Activated naive CD4-positive, alpha-beta T cell treated with anti-CD3 and anti-CD28 coated beads, Interleukin-2, amount 10 ng/mL, durations not matched to agents 7 days and 5 days (primary cell): ENCODE measurements around the gene POC1A.

Source experiments
- CTCF ChIA-PET: fragments of 350-600 bp; sonication (Branson Sonifier 250); formaldehyde crosslinking; loops from one replicate; lab custom pipeline; 2021; ENCODE audit warnings: antibody characterized with exemption; lab: Charles Lee
- DNase-seq: peaks from one replicate; pipeline ENCODE4 v3.0.0-alpha.2; 2020
- H3K27ac Mint-ChIP-seq: one replicate; pipeline ENCODE4 v1.8.0; 2021; ENCODE audit warnings: mild to moderate bottlenecking, moderate library complexity, mixed read lengths
- H3K27me3 Mint-ChIP-seq: one replicate; pipeline ENCODE4 v1.8.0; 2021; ENCODE audit warnings: mild to moderate bottlenecking, mixed read lengths
- H3K36me3 Mint-ChIP-seq: one replicate; pipeline ENCODE4 v1.8.0; 2021; ENCODE audit warnings: mixed read lengths
- H3K4me1 Mint-ChIP-seq: one replicate; pipeline ENCODE4 v1.8.0; 2021; ENCODE audit warnings: mixed read lengths
- H3K4me3 Mint-ChIP-seq: one replicate; pipeline ENCODE4 v1.8.0; 2021; ENCODE audit warnings: mild to moderate bottlenecking, moderate library complexity, mixed read lengths
- H3K9me3 Mint-ChIP-seq: one replicate; pipeline ENCODE4 v1.8.0; 2021; ENCODE audit warnings: mixed read lengths

Gene POC1A

DNA sequence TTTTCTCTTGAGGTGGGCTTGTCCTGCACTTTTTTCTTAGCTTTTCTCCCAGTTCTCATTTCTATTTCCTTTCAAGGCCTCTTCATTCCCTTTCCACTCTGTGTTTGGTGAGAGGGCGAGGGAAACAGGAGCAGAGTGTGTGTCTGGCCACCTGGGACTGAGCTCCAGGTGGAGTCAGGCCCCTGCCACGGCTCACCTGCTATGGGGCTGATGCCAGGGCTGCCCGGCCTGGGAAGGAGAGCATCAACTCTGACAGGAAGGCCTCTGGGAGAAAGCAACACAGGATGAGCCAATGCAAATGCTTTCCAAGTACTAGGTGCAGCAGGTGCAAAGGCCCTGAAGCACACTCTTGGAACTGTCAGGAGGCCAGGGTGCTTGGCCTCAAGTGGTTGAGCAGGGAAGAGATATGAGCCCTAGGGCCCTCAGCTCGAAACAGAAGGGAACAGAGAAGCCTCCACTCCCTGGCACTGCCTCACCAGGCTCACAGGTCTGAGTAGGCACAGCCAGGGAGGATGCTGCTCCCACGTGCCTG, 70.6 kb downstream of the POC1A start:
- no peak overlapping the region for H3K4me3 Mint-ChIP-seq

DNA sequence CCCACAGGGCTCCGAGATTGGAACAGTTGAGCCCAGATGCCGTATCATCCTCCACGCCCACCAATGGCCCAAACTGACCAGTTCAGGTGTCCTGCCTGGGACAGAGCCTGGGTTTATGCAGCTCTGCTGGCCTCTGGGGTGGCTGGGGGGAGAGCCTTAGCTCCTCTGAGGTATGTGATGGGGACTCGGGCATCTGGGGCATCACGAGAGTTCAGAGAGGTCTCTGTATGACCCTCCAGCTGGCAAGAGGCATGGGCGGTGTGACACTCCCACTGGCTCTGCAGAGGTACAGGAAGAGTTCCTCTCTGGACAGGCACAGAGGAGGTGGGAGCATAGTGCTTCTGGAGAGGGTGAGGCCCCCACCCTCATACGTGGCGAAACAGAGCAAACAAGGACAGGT, 71.3 kb downstream of the POC1A start:
- Mint-ChIP-seq H3K27ac (no peak overlapping the region), H3K9me3 (no peaks in the 10 kb centered on the region), H3K36me3 (peaks cover 2% of the 10 kb centered on the region), H3K27me3 (no peaks in the 10 kb centered on the region), H3K4me3 (no peak overlapping the region), H3K4me1 (peaks cover 28% of the 10 kb centered on the region)
- CTCF ChIA-PET = interaction anchor here (1.8 kb wide), 1 partner anchor 41 kb away, joined by 5 read pairs; no protein-coding TSS in a partner anchor
- no peak for DNase-seq

More for the DNA sequence above, 70.6 kb downstream of the POC1A start:
- Mint-ChIP-seq H3K9me3 (no peaks in the 10 kb centered on the region), H3K4me1 (peaks cover 28% of the 10 kb centered on the region), H3K27me3 (no peaks in the 10 kb centered on the region), H3K36me3 (peaks cover 2% of the 10 kb centered on the region), H3K27ac (no peak overlapping the region)
- no peak for DNase-seq
- CTCF ChIA-PET = interaction anchor here (1.8 kb wide), 1 partner anchor 40 kb away, joined by 5 read pairs; no protein-coding TSS in a partner anchor

DNA sequence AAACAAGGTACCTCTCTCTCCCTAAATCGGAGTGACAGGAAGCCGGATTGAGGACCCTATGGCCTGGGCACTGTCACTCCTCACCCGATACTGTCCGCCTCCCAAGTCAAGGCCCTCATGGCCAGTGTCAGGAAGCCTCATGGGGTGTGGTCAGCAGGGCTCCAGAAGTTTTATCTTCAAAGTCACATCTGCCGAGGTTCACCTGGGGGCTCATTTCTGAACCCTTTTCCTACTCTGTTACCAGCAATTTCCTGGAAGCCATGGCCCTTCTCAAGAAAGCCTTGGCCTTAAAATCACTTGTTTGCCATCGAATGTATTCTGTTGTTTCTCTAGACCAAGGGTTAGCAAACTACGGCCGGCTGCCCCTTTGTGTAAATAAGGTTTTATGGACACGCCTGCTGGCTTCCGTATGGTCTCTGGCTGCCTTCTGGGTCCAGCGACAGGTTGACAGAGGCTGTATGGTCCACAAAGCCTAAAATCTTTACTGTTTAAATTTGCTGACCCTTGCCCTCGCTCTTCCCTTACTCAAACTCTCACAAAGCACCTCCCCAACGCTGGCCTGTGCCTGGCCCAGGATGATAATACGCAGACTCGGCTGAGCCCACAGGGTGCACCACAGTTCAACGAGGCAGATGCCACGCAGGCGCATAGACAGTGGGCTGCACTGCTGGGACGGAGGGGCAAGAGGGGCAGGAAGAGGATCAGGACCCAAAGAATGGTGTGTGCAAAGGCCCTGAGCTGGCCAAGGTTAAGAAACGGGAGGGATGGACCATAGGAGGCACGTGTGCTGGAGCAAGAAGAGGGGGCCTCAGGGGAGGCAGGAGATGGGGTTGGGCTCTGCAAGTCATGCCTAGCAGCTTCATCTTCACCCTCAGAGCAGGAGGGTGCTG, 73.1 kb downstream of the POC1A start:
- Mint-ChIP-seq H3K27ac (no peak overlapping the region), H3K9me3 (no peaks in the 10 kb centered on the region), H3K27me3 (no peaks in the 10 kb centered on the region), H3K4me3 (no peak overlapping the region), H3K36me3 (no peaks in the 10 kb centered on the region), H3K4me1 (peaks cover 9% of the 10 kb centered on the region)
- DNase-seq = no peak
- CTCF ChIA-PET = no interaction called here

DNA sequence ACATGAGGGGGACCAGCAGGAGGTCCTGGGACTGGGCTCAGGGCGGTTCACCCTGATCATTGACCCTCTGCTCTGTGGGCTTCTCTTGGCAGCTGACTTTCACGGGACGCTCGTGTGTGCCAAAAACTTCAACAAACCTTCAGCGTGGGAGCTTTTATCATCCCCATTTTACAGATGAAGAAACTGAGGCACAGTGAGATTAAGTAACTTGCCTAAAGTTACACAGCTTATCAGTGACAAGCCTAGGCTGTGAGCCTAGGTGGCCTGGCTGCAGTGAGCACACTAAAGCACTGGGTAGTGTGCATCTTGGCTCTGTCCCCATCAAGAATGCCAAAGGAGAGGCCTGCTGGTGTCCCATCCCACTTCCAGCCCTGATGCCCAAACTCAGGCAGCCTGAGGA, 74.3 kb downstream of the POC1A start:
- Mint-ChIP-seq H3K27me3 (no peaks in the 10 kb centered on the region), H3K4me1 (peaks cover 2% of the 10 kb centered on the region), H3K36me3 (no peaks in the 10 kb centered on the region), H3K9me3 (no peaks in the 10 kb centered on the region), H3K27ac (no peak overlapping the region), H3K4me3 (no peak overlapping the region)
- CTCF ChIA-PET = no interaction called here
- DNase-seq = no peak

DNA sequence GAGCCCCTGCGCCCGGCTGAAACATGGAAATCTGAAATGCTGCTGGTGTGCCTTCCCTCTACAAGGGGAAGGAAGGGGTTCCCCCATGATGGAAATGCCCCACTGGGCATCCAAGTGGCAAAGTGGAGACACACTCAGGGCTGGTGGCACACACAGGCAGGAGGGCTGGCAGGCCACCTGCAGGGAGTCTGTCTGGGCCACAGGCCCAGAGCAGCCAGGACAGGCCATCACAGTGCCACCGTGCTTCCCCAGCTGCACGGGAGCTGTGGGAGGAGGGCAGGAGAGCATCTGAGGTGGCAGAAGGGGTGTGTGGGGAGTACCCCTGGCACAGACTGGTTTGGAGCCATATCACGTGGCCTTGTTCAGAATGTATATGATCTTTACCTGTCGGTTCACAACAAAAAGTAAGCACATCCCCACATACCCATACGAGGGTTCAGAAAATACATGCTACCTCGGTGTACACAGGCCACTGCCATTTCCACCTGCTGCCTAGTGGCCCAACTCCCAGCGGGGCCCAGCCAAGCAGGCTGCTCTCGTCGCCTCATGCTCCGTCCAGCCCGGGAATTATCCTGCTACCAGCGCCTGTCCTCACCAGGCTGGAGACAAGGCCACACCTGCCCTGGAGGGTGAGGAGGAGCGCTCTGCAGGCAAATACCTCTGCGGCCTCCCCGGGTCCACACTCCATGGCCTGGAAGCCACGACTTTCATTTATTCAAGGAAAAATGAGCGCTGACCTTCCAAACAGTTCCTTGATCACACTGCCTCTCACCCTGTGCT, 75.3 kb downstream of the POC1A start:
- H3K27me3 Mint-ChIP-seq = no peaks in the 10 kb centered on the region
- H3K4me1 Mint-ChIP-seq = no peaks in the 10 kb centered on the region
- DNase-seq = no peak
- H3K9me3 Mint-ChIP-seq = no peaks in the 10 kb centered on the region
- no peak overlapping the region for H3K4me3 Mint-ChIP-seq
- H3K36me3 Mint-ChIP-seq = peaks cover 2% of the 10 kb centered on the region
- H3K27ac Mint-ChIP-seq = no peak overlapping the region
- CTCF ChIA-PET = no interaction called here

DNA sequence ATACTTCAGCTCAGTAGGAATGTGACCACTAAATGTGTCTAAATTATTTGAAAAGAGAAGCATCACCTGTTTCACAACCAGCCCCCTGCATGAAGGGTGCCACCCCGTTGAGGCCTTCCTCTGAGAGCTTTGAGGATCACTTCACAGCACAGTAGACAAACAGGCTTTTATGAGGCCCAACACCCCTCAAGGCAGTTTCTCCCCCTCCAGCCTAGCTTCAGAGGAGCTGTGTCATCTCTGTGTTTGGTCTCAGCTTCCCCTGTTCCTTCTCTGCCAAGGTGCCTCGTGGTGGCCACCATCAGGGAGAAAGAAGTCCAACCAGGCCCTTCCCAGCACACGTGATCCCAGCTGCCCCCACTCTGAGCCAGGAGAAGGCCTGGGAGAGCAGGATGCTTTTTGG, 76.3 kb downstream of the POC1A start:
- DNase-seq = no peak
- Mint-ChIP-seq H3K4me1 (no peaks in the 10 kb centered on the region), H3K4me3 (no peak overlapping the region), H3K27ac (no peak overlapping the region), H3K36me3 (peaks cover 6% of the 10 kb centered on the region), H3K9me3 (no peaks in the 10 kb centered on the region), H3K27me3 (no peaks in the 10 kb centered on the region)
- CTCF ChIA-PET = no interaction called here

DNA sequence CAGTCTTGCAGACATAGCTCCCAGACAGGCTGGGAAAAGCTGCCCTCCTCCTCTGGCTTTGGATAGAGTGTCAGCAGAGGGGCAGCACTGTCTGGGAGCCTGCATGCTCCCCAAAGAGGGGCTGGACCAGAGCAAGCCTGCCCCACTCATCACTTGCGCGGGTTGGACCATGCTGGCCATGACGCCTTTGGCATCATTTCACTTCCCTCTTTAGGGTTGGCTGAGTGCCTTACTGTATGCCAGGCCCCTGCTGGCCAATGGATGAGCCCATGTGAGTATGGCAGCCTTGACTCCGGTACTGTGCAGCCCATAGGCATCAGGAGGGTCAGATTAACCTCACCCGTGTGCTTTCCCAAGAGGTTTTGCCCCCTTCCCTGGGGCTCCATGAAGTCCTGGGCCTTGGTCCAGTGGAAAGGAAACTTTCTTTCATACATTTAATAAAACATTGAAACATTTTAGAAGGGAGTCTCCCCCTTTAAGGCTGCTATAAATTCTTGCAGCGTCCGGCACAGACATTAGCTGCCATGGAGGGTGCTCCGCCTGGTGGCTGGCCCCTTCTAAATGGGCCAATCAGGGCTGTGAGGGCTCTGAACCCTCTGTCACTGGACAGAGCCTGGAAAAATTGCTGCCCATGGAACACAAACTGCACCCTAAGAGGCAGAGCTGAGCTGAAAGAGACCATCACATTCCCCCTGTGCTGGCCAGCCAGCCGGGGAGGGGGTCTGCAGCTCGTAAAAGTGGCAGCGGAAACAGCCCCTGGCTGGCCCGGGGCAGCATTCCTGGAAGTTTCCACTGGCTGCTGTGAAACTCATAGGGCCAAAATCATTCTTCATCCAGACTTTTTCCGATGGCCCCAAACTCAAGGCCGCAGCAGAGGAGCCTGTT, 77.1 kb downstream of the POC1A start:
- no peaks in the 10 kb centered on the region for H3K4me1 Mint-ChIP-seq
- no peak overlapping the region for H3K4me3 Mint-ChIP-seq
- CTCF ChIA-PET = interaction anchor here (0.9 kb wide), 1 partner anchor 24 kb away, joined by 3 read pairs; no protein-coding TSS in a partner anchor
- H3K36me3 Mint-ChIP-seq = peaks cover 6% of the 10 kb centered on the region
- DNase-seq = no peak
- no peaks in the 10 kb centered on the region for H3K27me3 Mint-ChIP-seq
- H3K27ac Mint-ChIP-seq = no peak overlapping the region
- H3K9me3 Mint-ChIP-seq = no peaks in the 10 kb centered on the region

DNA sequence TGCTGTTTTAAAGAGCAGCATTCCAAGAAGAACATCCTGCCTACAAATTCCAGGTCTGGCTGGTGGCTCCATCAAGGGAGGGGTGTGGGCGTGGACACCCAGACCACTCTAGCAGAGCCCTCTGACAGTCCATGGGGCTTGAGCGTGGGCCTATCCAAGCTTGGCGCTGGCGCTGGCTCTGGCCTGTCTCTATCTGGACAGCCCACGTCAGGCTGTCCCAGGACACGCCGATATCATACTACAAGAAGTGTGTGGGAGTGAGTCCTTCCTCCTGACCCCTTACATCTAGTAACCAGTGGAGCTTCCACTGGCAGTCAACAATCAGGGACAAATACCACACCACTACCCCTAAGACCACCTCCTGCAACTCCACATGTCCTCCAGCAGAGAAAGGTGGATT, 80.7 kb downstream of the POC1A start:
- DNase-seq = no peak
- Mint-ChIP-seq H3K27me3 (no peaks in the 10 kb centered on the region), H3K4me1 (no peaks in the 10 kb centered on the region), H3K9me3 (no peaks in the 10 kb centered on the region), H3K4me3 (no peak overlapping the region), H3K36me3 (peaks cover 6% of the 10 kb centered on the region), H3K27ac (no peak overlapping the region)
- CTCF ChIA-PET = interaction anchor here (1.2 kb wide), 1 partner anchor 50 kb away, joined by 3 read pairs; no protein-coding TSS in a partner anchor

DNA sequence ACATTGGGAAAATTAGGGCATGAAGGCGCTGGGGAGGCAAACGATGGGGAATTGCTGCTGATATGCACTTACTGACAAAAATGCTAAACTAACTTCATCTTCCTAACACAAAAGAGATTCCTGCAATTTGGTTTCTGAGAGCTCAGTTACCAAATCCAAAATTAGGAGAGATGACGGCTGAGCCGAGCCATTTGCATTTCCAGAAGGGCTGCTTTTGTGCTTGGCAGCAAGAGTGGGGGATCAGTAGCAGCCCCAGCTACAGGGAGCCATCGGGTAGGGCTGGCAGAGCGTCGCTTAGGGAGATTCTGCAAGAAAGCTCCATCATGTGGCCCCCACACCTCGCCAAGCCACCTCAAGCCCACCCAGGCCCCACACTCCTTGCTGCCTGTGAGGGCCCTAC, 81.8 kb downstream of the POC1A start:
- no peaks in the 10 kb centered on the region for H3K27me3 Mint-ChIP-seq
- H3K27ac Mint-ChIP-seq = peak overlapping the region; percentile 49
- peaks cover 6% of the 10 kb centered on the region for H3K36me3 Mint-ChIP-seq
- H3K4me1 Mint-ChIP-seq = no peaks in the 10 kb centered on the region
- H3K4me3 Mint-ChIP-seq = no peak overlapping the region
- CTCF ChIA-PET = interaction anchor here (1.2 kb wide), 1 partner anchor 51 kb away, joined by 3 read pairs; no protein-coding TSS in a partner anchor
- no peaks in the 10 kb centered on the region for H3K9me3 Mint-ChIP-seq
- no peak for DNase-seq

DNA sequence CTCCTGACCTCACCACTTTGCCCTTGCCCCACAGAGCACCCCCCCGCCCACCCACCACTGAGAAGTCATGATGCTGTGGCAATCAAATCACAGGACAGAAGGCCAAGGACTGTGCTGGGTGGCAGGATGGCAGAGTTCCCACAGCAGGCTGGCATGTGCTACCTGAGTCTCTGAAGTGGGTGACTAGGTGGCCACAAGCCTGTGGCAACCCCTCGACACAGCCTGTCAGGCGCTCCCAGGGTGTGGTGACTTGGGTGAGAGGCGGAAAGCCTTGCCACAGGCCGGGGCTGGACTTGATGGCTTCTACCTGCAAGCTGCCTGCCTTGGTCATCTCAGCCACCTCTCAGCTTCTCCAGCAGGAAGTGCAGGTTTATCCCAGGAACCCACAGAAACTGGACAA, 82.2 kb downstream of the POC1A start:
- no peaks in the 10 kb centered on the region for H3K27me3 Mint-ChIP-seq
- peaks cover 6% of the 10 kb centered on the region for H3K36me3 Mint-ChIP-seq
- CTCF ChIA-PET = interaction anchor here (1.2 kb wide), 1 partner anchor 51 kb away, joined by 3 read pairs; no protein-coding TSS in a partner anchor
- H3K4me1 Mint-ChIP-seq = no peaks in the 10 kb centered on the region
- H3K4me3 Mint-ChIP-seq = no peak overlapping the region
- no peak for DNase-seq
- peak overlapping the region; percentile 49 for H3K27ac Mint-ChIP-seq
- H3K9me3 Mint-ChIP-seq = no peaks in the 10 kb centered on the region

DNA sequence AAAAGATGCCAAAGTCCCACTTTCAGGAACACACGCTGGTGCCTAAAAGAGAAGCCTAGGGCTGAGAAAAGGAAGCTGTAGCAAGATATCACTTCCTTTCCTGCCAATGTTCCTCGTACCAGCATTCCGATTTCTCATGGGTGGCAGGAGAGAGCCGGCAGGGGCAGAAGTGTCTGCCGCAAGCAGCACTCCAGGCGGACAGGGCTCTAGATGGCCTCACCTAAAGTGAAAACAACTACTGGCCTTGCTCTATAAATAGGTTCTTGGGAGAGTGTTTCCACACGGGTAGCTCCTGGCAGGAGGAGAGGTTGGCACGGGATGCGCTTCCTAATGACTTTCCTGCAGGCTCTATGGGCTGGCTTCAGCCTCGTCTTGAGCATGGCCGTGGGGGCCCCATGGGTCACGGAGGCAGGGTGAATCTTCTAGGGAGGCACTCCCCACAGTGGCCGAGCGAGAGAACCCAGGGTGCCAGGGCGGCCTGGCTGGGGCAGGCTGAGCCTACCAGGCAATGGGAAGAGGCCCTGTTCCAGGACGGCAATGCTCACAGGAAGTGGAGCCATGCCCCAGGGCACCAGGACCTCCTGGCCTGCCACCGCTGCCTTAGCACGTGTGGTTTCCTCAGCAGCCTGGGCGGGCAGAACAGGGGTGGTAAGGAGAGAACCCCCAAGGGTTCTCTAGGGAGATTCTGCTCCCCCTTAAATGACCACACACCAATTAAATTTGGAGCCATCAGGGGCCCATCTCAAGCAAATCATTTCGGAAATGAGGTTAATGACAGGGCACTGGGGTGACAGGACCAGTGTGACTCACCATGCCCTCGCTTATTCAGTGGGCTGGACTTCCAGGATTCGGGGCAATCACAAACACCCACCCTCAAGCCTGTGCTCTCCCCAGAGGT, 83.2 kb downstream of the POC1A start:
- H3K27ac Mint-ChIP-seq = no peak overlapping the region
- no peaks in the 10 kb centered on the region for H3K9me3 Mint-ChIP-seq
- no peak for DNase-seq
- no peak overlapping the region for H3K4me3 Mint-ChIP-seq
- CTCF ChIA-PET = no interaction called here
- H3K36me3 Mint-ChIP-seq = peaks cover 6% of the 10 kb centered on the region
- H3K27me3 Mint-ChIP-seq = no peaks in the 10 kb centered on the region
- no peaks in the 10 kb centered on the region for H3K4me1 Mint-ChIP-seq

DNA sequence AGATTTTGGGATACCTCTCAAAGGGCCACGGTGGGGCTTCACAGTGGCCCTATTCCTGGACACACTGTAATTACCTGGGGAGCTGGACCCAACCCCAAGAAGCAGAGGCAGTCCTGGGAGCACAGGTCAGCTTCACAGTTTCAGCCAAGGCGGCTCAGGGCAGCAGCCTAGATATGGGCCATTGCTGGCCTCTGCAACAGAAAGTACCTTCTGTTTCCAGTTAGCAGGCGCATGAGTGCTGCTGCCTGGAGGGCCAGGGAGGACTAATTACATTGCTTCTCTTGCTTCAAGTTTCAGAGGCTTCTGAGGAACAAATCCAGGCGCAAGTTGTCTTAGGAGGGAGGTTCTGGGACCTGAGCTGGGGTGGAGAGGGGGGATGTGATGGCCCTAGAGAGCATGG, 84.4 kb downstream of the POC1A start:
- CTCF ChIA-PET = no interaction called here
- no peak overlapping the region for H3K4me3 Mint-ChIP-seq

DNA sequence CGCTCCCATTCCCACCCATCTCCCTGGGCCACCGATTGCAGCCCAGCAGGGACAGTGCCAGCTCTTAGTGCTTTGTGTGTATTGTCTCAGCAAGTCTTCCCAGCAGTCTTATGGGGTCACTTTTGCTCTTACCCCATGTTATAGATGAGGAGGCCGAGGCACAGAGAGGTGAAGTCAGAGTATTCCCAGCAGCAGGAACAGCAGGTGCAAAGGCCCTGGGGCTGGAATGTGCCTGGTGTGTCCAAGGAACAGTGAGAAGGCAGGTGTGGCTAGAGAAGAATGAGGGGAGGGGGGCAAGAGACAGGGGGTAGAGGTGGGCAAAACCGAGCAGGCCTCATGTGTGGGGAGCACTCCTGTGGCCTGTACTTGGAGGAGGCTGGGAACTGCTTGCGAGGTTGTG, 85.1 kb downstream of the POC1A start:
- Mint-ChIP-seq H3K27ac (no peak overlapping the region), H3K9me3 (no peaks in the 10 kb centered on the region), H3K4me3 (no peak overlapping the region), H3K4me1 (no peaks in the 10 kb centered on the region), H3K27me3 (peaks cover 8% of the 10 kb centered on the region), H3K36me3 (peaks cover 5% of the 10 kb centered on the region)
- CTCF ChIA-PET = no interaction called here
- no peak for DNase-seq

More for the DNA sequence above, 84.4 kb downstream of the POC1A start:
- Mint-ChIP-seq H3K9me3 (no peaks in the 10 kb centered on the region), H3K27ac (no peak overlapping the region), H3K27me3 (peaks cover 1% of the 10 kb centered on the region), H3K4me1 (no peaks in the 10 kb centered on the region), H3K36me3 (peaks cover 6% of the 10 kb centered on the region)
- no peak for DNase-seq
